GM19238 (cell line): ENCODE measurements around the gene TTC32.
"Not testable (repeated sequence)": the region's sequence is repeated elsewhere in the genome, so short reads cannot be mapped to it uniquely, and the experiment has no call there.

Source experiments
- DNase-seq: peaks from one replicate; pipeline ENCODE4 v3.0.0; 2011; ENCODE audit warnings: low spot score; ENCODE audit not compliant: insufficient read length

TTC32 gene

DNA sequence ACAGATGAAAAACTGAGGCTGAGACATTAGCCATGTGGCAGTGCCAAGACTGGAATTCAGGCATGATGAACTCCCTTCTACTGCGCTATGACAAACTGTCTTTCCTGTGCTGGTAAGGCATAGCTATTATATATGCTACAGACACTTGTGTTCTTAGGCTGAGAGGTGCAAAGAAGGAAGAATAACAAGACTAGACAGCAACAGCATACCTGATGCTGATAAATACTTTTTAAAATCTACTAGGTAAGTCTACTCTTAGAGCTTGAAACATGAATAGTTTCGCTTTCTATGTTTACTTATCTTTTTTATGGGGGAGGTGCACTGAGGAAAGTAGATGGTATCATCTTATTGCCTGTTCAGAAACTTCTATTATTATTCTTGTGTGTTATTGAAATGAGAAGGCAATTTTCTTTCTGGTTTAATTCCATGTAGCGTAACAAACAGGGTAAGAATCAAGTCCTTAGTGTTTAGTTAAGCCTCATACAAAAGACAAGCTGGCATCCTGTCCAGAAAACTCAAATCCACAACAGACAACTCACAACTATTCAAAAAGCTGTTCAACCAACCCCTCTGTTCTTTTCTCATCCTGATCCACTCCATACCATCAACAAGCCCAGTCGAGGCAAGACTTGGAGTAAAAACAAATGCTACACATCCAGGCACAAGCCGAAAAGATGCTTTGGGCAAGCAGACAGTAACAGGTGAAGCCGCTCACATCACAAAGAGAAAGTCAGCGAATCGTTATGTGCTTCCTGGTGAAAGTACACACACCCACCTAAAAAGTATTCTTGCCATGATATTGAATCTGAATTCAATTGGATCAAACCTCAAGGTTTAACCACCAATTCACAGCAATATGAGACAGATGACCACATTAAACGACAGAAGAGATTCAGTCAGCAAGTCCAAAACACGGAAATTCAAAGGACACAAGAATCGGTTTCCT lies 1.5 kb downstream of the TTC32 start:
- no peak for DNase-seq

- DNase-seq, result no peak
Observed at GRCh38 chr2:19898592-19899329, 3.0 kb downstream of the TTC32 start.

GRCh38 chr2:19897623-19898245 lies 4.0 kb downstream of the TTC32 start:
- DNase-seq, result no peak

DNA sequence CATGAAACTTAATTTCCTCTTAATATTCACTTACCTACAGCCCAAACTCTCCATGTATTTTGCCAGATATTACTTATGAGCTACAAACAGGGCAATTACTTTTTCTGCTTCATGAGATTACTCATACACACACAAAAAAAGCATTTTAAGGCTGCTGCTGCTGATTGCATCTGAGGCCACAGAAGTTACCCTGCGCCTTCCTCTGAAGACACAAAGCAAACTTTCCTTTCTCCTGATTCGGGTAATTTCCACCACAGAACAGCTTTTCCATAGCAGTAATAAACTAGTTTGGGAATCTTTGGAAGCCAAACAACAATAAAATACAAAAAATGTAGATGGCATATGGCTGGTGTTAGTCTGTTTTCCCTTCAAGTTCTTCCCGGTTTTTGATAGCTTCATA lies 6.2 kb downstream of the TTC32 start:
- DNase-seq, result no peak

- DNase-seq, result no peak
Observed at GRCh38 chr2:19894134-19894792, 7.5 kb downstream of the TTC32 start.

- no peak for DNase-seq
Observed at GRCh38 chr2:19893520-19894133, 8.2 kb downstream of the TTC32 start.

DNA sequence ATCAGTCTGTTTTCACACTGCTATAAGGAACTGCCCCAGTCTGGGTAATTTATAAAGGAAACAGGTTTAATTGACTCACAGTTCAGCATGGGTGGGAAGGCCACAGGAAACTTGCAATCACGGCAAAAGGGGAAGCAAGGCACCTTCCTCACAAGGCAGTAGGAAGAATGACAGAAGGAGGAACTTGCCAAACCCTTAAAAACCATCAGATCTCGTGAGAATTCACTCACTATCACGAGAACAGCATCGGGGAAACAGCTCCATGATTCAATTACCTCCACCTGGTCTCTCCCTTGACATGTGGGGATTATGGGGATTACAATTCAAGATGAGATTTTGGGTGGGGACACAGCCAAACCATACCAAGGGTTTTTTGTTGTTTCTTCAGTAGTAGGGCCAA lies 9.8 kb downstream of the TTC32 start:
- DNase-seq, result not testable (repeated sequence)

DNA sequence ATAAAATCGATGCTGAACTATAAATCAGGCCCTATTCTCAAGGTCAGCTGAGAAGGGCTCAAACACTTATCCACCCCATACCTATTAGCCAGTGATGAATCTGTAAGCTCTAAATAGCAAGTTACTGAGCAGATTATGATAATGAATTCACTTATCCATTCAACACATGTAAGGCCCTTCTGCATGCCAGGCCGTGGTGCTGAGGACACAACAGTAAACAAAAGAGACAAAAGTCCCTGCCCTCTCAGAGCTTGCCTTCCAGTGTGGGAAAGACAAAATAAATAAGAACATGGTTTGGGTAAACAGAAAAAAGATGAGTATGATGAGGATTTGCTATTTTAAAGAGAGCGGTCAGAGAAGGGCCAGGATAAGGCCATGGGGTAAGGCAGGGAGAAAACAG lies 11.7 kb downstream of the TTC32 start:
- DNase-seq, result no peak

- no peak for DNase-seq
Observed at GRCh38 chr2:19888831-19889230, 13.0 kb downstream of the TTC32 start.

DNA sequence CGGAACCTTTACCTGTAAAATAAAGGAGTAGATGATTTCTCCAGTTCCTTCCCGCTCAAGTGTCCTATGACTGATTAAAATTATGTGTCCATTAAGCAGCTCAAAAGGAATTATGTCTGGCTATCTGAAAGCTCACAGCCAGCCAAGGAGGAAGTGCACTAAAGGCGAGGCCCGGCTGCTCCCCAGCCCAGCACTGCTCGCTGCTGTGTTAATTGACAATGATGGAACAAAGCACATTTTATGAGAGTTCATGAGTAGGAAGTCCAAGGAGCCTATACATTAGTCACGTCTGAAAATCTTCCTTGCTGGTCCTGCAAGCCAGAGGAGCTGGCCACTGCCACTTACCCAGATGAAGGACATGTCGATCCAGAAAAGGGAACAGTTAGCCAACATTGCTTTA lies 14.3 kb downstream of the TTC32 start:
- no peak for DNase-seq

DNA sequence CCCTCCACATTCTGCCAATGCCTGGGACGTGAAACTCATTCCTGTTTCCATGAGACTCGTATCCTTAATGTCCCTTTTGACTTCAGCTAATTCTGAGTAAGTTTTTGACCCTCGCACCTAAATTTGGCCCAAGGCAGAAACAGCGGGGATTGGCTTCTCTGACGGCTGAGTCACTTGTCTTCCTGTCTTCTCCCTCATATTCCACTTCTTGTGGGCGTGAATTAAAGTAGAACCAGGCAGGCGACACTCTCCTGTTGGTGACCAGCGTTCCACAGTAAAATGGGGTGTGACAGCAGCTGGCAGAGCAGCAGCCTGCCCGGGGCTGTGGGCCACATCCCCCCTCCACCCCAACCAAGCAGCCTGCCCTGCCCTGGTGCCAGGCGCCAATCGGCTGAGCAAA lies 15.5 kb downstream of the TTC32 start:
- no peak for DNase-seq

DNA sequence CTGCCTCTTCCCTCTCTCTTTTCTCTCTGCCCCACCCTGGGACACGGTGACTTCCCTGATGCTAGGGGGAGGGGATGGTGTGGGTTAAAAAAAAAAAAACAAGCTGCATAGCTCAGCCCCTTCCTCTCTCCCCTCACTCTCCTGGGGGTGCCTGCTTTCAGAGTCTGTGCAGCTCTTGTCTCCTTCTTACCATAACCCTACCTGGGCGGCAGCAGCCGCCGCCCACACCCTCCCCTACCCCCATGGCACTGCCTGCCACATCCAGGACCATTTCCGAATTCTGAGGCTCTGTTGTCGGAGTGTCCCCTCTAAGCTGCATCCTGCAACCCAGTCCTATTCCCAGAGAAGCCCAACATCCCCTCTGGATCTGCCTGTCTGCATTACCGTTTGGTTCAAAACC lies 16.0 kb downstream of the TTC32 start:
- DNase-seq, result no peak

DNA sequence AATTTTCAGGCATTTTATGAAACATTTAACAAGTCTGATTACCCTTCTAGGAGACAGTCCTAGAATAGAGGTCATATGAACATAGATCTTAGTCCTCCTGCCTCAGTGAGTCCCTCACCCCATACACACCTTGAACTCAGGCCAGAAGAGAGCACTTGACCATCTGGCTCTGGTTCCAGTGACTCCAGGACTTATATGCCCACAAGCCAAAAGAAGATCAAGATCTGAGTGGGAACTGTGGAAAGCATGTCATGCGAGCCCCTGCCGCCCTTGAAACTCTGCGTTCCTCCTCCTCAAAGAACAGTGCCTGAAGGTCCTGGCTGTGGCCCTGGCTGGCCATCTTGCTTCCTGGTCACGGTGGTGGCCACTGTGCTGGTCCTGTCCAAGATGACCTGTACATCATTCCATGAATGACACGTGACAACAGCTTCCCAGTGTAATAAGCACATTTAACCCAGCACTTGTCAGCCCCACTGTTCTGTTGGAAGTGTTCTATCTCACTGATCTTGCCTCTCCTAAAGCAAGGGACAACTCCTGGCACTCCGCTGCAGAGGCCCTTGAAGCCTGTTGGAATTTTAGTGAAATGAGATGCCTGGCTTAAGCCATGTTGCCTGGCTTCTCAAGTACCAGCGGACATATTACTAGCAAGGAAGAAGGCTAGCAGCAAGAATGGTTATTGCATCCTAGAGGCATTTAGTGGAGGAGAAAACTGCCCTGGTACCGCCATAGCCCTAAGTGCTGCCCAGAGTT lies 17.6 kb downstream of the TTC32 start:
- no peak for DNase-seq

DNA sequence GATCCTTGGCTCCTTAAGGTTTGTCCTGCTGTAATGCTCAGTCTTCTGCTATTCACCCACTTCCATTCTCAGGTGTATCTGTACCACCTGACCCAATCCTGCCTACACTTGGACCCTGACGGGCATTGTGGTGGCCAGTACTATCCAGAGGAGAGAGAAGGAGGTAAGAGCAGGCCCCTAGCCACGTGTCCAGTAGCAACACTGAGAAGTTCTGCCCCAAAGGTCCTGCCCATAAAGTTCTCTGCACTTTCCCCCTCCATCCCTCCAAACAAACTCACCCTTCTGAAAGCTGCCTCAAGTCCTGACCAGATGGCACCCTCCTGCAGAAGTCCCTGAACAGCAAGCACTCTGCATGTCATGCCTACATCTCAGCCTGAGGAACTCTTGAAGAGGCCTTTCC lies 18.3 kb downstream of the TTC32 start:
- DNase-seq, result no peak

- no peak for DNase-seq
Observed at GRCh38 chr2:19882286-19882685, 19.5 kb downstream of the TTC32 start.

DNA sequence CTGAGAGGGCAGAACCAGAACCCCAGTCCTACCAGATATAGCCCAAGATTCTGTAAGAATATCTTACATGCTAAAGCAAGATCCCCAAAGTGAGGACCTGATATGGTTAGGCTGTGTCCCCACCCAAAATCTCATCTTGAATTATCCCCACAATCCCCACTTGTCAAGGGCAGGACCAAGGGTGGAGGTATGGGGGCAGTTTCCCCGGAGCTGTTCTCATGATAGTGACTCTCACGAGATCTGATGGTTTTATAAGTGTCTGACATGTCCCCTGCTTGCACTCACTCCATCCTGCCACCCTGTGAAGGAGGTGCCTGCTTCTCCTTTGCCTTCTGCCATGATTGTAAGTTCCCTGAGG lies 19.9 kb downstream of the TTC32 start:
- no peak for DNase-seq

DNA sequence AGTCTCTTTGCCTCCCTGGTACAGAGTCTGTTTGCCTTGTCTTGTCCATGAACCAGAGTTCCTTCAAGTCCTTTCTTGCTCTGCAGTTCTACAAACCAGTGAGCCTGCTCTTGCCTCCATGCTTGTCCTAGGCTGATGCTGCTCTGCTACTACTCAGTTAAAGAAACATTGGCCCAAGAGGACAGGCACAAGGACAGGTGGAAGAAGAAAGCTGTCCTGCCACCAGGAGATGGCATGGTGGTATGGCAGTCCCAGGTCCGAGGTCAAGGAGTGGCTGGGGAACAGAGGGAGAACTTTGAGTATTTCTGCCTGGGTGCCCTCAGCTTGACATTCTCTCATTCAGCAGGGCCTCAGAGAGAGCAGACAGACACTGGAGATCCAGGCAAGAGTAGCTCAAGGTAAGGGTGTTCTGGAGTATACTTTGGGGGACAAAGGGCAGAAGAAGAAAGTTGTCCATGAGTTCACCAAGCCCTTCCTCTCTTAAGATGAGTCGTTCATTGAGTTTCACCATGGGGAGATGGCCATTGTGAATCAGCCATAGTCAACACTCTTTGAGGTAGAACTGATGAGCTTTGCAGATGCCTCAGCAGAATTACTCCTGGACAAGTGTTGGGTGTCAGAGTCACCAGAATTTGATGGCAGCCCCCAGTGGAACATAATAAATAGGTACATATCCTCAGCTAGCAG lies 20.4 kb downstream of the TTC32 start:
- DNase-seq, result no peak

DNA sequence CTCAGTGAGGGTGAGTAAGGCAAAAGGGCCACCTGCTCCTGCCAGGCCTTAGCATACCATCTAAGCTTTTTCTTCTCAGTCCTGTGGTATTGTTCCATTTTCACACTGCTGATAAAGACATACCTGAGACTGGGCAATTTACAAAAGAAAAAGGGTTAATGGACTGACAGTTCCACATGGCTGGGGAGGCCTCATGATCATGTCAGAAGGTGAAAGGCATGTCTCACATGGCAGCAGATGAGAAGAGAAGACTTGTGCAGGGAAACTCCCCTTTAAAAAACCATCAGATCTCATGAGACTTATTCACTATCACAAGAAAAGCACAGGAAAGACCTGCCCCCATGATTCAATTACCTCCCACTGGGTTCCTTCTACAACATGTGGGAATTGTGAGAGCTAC lies 21.6 kb downstream of the TTC32 start:
- not testable (repeated sequence) for DNase-seq

- no peak for DNase-seq
Observed at GRCh38 chr2:19879120-19879519, 22.7 kb downstream of the TTC32 start.
